ENCODE results near the gene RPTOR. TPM values are rescaled to one million over a fixed set of nuclear protein-coding genes. Genes with fewer than 3 reads are reported as not detected.

RPTOR gene
- polyA plus RNA-seq, 1 donor from 2014 or later, result 9.9 TPM

DNA sequence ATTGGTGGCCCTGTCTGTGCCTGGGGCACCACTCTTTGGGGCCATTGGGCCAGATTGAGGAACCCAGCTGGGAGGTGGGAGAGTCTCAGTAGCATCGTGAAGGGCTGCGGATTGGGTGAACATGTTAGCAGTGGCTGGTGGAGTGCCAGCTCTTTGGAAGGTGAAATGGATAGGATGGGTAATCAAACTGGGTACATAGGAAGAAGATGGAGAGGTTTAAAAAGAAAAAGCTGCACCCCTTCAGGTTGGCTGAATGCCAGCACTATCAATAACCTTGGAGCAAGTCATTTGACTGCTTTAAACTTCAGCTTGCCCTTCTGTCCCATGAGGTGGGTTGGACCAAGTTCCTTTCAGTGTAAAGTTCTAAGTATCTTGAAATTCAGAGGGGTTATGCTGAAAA, 95.0 kb downstream of the RPTOR start:
- no peaks in the 10 kb centered on the region for H3K9me3 Mint-ChIP-seq
- H3K27me3 Mint-ChIP-seq, result no peaks in the 10 kb centered on the region
- no peak overlapping the region for H3K4me3 Mint-ChIP-seq
- peaks cover 10% of the 10 kb centered on the region for H3K36me3 Mint-ChIP-seq
- H3K4me1 Mint-ChIP-seq, result peaks cover 3 to 11% (median 6%) of the 10 kb centered on the region in 3 donors
- H3K27ac Mint-ChIP-seq, result no peak overlapping the region

DNA sequence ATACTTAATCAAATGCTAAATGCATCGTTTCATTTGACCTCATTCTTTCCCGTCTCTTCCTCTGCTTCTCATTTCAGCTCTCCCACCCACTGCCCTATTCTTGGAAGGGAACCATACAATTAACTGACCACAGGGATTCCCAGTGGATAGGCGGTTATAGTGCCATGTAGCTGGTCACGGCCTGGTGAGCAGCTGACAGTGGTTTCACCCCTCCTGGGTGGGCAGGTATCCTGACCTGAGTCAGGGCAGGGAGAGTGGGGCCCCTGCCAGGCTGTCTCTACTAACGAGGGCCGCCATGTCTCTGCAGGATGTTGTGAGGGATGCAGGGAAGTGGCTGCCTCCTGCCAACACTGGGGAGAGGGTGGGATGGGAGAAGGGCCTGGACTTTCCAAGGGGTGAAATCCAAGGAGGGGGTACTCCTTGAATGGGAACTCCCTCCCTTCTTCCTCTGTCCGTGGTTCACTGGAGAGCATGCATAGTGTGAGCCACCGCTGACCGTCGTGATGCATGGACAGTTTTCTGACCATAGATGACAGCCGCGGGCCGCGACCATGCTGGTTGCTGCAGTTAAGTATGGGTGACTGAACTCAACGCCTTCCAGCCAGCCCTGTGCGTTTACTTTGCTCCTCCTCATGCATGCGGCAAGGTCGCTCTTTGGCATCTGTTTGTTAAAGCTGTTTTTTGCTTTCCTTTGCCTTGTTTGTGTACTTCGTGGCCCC, 95.9 kb downstream of the RPTOR start:
- H3K27ac Mint-ChIP-seq, result no peak overlapping the region
- H3K27me3 Mint-ChIP-seq, result no peaks in the 10 kb centered on the region
- peaks cover 13% of the 10 kb centered on the region for H3K36me3 Mint-ChIP-seq
- H3K9me3 Mint-ChIP-seq, result no peaks in the 10 kb centered on the region
- H3K4me1 Mint-ChIP-seq, result peaks cover 3 to 10% (median 6%) of the 10 kb centered on the region in 3 donors
- no peak overlapping the region for H3K4me3 Mint-ChIP-seq

DNA sequence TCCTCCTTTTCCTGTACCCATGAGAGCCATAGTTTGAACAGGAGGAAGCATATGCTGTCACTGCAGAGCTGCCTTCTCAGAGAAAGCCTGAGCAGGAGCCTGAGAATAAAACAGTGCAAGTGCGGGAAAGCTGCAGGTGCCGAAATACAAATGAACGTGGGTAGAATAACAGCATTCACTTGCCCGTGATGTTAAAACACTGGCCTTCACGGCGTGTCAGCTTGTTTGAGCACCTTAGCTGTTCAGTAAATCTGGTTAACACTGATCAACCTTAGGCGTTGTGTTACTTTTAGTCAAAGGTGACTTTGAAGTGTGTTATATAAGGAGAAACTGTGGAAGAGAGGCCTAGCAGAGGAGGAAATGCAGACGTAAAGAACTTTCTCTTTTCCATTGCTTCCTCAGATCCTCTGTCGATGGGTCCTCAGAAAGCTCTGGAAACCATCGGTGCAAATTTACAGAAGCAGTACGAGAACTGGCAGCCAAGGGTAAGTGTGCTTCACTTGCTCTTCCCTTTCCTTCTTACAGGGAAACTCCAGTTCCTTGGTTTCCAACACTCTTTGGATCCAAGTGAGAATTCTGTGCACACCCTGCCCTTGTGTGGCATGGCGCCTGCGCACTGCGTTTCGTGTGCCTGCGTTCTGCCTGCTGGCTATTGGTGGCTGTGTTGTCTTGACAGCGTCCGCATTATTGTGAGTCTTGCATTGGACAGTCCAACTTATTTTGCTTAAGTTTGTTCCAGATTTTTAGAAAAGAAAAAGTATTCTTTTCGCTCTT, 98.9 kb downstream of the RPTOR start:
- peaks cover 15% of the 10 kb centered on the region for H3K36me3 Mint-ChIP-seq
- peaks cover 4 to 9% (median 6%) of the 10 kb centered on the region in 3 donors for H3K4me1 Mint-ChIP-seq
- H3K9me3 Mint-ChIP-seq, result no peaks in the 10 kb centered on the region
- no peak overlapping the region for H3K27ac Mint-ChIP-seq
- H3K27me3 Mint-ChIP-seq, result no peaks in the 10 kb centered on the region
- H3K4me3 Mint-ChIP-seq, result no peak overlapping the region

DNA sequence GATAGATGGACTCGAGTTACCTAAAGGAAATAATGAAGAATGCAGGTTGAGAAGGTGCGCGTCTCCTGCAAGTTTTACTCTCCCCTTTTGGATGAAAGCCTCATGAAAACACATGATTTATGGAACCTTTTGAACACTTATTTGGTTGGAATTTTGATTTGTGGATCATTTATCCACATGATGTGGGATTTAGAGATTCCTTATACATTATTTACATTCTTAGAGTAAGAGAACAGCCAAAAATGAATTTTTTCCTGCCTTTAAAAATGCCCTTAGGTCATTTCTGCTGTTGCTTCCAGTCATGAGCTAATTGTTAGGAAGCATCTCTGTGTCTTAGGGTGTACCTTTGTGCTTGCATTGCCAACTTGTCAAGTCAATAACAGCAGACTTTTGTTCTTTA, 99.9 kb downstream of the RPTOR start:
- H3K27ac Mint-ChIP-seq, result peak overlapping the region in 1 of 3 donors; percentile 51
- H3K9me3 Mint-ChIP-seq, result no peaks in the 10 kb centered on the region

DNA sequence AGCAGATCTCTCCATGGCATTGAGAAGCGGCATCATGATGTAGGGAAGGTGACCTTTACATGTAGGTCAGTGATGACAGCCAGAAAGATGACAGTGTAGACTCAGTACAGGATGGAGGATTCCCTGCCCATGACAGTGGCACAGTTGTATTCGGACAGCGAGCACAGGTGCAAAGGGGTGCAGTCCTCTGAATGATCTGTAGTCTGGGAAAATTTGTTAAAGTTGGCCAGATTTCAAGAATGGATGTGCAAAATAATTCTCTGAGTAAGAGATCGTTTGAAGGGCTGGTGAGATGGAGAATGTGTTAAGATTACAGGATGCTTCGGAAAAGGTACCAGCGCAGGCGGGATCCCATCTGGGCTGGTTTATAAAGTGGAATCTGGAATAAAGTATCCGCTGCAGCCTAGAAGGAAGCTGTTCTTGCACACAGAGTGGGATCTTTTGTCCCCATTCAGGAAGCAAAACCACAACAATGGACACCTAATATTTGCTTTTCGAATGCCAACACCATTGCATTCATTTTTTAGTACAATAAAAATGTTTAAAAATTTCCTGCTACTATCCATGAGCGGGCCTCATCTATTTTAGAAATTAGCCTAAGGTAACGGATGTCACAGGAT, 101.2 kb downstream of the RPTOR start:
- H3K27ac Mint-ChIP-seq, result no peak overlapping the region
- H3K4me1 Mint-ChIP-seq, result peaks cover 11 to 16% (median 15%) of the 10 kb centered on the region in 3 donors
- no peaks in the 10 kb centered on the region for H3K27me3 Mint-ChIP-seq
- H3K4me3 Mint-ChIP-seq, result peak overlapping the region in 1 of 4 donors; percentile 52
- no peaks in the 10 kb centered on the region for H3K9me3 Mint-ChIP-seq
- H3K36me3 Mint-ChIP-seq, result peaks cover 11% of the 10 kb centered on the region

More for the DNA sequence above, 99.9 kb downstream of the RPTOR start:
- H3K36me3 Mint-ChIP-seq, result peaks cover 15% of the 10 kb centered on the region
- H3K4me3 Mint-ChIP-seq, result no peak overlapping the region
- H3K4me1 Mint-ChIP-seq, result peaks cover 4 to 13% (median 8%) of the 10 kb centered on the region in 3 donors
- H3K27me3 Mint-ChIP-seq, result no peaks in the 10 kb centered on the region

DNA sequence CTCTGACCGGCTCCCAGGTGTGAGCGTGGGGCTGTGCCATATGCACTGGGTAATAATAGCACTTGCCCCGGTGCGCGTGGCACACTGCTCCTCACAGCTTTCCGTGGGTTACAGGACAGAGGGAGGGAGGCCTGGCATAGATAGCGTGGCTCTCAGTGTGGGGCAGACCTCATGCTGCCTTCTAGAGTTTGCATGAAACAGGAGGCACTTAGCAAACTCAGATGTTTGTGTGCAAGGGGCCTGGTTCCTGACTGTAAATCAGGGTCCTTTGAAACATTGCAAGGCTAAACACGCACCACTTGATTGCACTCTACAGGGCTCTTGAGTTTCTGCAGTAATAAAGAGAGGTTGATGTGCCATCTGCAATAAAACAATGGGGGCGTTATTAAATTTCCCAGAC, 101.7 kb downstream of the RPTOR start:
- Mint-ChIP-seq H3K4me3 (no peak overlapping the region), H3K27ac (no peak overlapping the region), H3K27me3 (no peaks in the 10 kb centered on the region), H3K36me3 (peaks cover 11% of the 10 kb centered on the region), H3K4me1 (peaks cover 11 to 20% (median 15%) of the 10 kb centered on the region in 3 donors), H3K9me3 (no peaks in the 10 kb centered on the region)

DNA sequence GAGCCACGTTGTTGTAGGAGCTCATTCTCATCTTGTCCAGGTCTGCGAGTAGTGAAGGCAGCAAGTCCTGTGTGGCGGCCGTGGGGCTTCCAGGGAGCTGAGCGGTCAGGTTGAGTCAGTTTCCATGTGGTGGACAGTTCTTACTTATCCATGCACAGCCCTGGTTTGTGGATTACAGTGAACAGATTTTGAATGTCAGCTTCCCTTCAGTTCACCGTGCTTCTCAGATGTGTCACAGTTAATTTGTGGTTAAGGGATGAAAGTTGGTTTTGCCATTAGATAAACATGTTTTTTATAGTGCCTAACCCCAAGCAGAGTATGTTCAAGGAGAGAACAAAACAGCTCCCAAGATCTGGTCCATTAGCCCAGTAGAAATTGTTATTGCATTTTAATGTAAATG, 103.1 kb downstream of the RPTOR start:
- H3K27ac Mint-ChIP-seq, result peak overlapping the region in 1 of 3 donors; percentile 80

DNA sequence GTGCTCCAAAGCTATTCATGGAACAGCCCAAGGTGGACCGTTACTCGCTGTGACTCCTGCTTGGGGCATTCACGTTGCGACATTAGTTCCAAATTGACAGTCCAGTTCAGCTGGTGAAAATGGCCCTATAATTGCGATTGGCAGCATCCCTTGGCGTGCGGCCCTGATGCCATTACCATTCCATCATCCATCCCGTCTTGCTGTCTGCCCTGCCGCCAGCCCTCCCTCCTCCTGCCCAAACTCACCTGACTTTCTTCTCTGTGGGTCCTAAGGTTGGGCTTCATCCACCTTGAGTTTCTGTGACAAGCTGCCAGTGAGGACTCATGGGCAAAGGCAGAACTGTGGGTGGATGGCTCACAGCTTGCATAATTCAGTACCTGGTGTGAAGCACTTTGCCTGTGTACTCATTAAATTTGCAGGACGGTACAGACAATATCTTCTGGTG, 104.6 kb downstream of the RPTOR start:
- peaks cover 8 to 20% (median 19%) of the 10 kb centered on the region in 3 donors for H3K4me1 Mint-ChIP-seq
- no peaks in the 10 kb centered on the region for H3K9me3 Mint-ChIP-seq
- H3K4me3 Mint-ChIP-seq, result peak overlapping the region in 3 of 4 donors; percentile 22 to 89 (median 58)
- H3K36me3 Mint-ChIP-seq, result peaks cover 9% of the 10 kb centered on the region
- no peaks in the 10 kb centered on the region for H3K27me3 Mint-ChIP-seq
- H3K27ac Mint-ChIP-seq, result no peak overlapping the region

More for the DNA sequence above, 103.1 kb downstream of the RPTOR start:
- H3K9me3 Mint-ChIP-seq, result no peaks in the 10 kb centered on the region
- no peaks in the 10 kb centered on the region for H3K27me3 Mint-ChIP-seq
- peaks cover 11% of the 10 kb centered on the region for H3K36me3 Mint-ChIP-seq
- no peak overlapping the region for H3K4me3 Mint-ChIP-seq
- peaks cover 11 to 20% (median 15%) of the 10 kb centered on the region in 3 donors for H3K4me1 Mint-ChIP-seq

DNA sequence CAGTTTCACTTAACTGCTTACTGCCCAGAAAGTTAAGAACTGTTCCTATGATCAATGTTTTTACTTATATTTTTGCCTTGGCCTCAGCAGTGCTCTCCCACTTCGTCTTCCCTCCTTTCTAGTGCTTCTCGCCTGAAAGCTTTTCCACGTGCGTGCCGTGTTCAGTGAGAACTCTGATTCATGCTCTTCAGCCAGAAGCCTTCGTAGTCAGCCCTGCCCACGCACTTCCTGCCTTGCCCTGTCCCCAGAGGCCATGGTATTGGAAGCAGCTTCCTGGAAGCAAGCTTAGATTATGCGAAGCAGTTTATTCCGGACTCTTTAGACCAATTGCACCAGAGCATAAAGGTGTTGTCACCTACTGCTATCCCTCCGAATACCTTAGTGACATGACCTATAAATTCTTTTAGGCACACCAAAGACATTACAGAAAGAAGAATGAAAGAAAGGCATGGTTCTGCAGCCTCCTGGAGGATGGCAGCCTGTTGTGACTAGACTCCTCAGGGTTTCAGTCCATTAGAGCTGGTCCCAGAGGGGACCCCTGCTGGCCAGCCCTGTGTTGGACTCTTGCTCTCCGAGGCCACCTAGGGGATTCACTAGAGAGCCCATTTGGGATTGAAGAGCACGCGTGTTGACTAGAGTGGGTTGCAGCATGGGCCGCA, 105.2 kb downstream of the RPTOR start:
- peaks cover 9% of the 10 kb centered on the region for H3K36me3 Mint-ChIP-seq
- H3K27me3 Mint-ChIP-seq, result no peaks in the 10 kb centered on the region
- peak overlapping the region in 3 of 4 donors; percentile 26 to 89 (median 58) for H3K4me3 Mint-ChIP-seq
- H3K4me1 Mint-ChIP-seq, result peaks cover 8 to 20% (median 19%) of the 10 kb centered on the region in 3 donors
- peak overlapping the region in 2 of 3 donors; percentile 7 to 68 for H3K27ac Mint-ChIP-seq
- H3K9me3 Mint-ChIP-seq, result no peaks in the 10 kb centered on the region

DNA sequence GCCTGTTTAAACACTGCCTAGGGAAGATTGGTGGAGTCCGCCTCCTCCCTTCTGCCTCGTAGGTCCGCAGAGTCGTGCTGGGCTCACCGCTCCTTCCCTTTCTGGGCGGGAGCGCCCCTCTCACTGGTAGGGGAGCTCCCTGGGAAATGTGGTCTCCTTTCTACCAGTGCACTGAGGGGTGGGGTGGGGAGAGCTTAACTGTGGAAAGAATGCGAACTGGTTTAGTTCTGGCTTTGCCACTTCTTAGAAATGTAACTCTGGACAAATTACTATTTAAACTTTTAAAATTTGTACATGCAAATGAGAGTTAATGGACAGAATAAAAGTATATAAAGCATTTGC, 105.7 kb downstream of the RPTOR start:
- Mint-ChIP-seq H3K27me3 (no peaks in the 10 kb centered on the region), H3K27ac (peak overlapping the region in 1 of 3 donors; percentile 68), H3K9me3 (no peaks in the 10 kb centered on the region), H3K4me3 (no peak overlapping the region), H3K36me3 (peaks cover 8% of the 10 kb centered on the region), H3K4me1 (peaks cover 8 to 20% (median 19%) of the 10 kb centered on the region in 3 donors)

DNA sequence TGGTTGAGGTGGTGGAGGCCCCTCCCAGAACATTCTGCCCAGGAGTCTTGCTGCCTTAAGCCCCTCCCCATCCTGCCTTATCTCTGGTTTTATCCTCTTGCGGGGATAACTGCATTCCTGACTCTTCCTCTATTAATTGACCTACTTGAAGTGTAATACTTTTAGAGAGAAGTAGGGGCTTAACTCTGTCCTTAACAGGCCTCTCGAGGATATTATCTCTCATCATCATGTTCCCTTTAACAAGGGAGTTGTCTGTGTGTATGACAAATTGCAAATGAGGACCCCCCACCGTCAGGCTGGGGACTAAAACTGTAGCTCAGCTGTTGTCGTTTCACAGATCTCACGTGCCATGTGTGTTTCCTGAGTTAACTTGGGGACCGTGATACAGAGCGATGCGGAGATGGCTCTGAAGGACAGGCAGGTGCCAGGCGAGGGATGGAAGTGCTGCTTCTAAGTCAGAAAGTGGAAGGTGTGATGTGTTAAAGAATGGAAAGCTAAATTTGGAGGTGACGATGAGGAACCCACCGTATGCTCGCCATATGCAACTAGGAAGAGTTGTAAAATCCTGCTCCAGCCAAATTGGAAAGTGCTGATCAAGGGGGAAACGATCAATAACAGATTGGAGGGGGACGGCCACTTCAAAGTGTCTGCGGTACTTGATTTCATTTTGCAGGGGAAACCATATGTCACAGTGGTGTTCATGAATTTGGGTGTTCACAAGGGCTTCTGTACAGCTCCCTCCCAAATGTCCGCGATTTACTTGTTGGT, 106.3 kb downstream of the RPTOR start:
- Mint-ChIP-seq H3K4me3 (peak overlapping the region in 1 of 4 donors; percentile 77), H3K27me3 (no peaks in the 10 kb centered on the region), H3K36me3 (peaks cover 2% of the 10 kb centered on the region), H3K9me3 (no peaks in the 10 kb centered on the region), H3K27ac (no peak overlapping the region), H3K4me1 (peaks cover 13 to 23% (median 19%) of the 10 kb centered on the region in 3 donors)

DNA sequence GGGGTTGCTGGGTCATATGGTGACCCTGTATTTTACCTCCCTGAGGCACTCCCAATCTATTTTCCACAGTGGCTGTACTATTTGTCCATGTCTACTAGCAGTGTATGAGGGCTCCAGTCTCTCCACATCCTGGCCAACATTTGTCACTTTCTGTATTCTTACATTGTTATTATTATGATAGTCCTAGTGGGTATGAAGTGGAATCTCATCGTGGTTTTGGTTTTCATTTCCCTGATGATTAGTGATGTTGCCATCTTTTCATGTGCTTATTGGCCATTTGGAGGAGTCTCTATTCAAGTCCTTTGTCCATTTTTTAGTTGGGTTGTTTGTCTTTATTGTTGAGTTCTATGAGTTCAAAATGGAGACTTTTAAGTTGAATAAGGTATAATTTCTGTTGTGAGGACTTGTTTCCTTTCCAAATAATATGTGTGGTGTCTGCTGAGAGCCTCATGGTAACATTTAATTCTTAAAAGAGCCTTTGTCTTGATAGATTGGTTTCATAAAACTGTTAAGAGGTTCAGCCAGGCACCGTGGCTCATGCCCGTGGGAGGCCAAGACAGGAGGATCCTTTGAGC, 108.2 kb downstream of the RPTOR start:
- Mint-ChIP-seq H3K36me3 (peaks cover 3% of the 10 kb centered on the region), H3K4me1 (peaks cover 15 to 23% (median 22%) of the 10 kb centered on the region in 3 donors), H3K4me3 (peak overlapping the region in 1 of 4 donors; percentile 34), H3K27me3 (no peaks in the 10 kb centered on the region), H3K27ac (no peak overlapping the region), H3K9me3 (peaks cover 0 to 5% (median 0%) of the 10 kb centered on the region in 3 donors)

DNA sequence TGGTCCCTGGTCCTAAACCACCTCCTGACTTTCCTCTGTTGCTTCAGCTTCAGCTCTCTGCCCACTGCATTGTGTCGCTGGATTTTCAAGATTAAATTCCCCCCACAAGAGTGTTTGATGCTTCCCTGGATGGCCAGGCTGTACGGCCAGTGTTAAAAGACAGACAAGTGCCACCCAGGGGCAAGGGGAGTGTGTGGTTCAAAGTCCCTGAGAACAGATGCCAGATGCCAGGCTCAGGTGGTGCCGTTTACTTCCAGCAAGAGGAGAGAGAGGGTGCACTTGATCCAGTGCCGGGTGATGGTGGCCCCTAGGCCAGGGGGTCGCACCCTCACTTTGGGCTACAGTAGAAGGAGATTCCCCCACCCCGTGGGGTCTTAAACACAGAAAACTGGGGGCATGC, 109.2 kb downstream of the RPTOR start:
- peaks cover 0 to 6% (median 0%) of the 10 kb centered on the region in 3 donors for H3K9me3 Mint-ChIP-seq
- no peak overlapping the region for H3K27ac Mint-ChIP-seq
- H3K4me1 Mint-ChIP-seq, result peaks cover 15 to 27% (median 24%) of the 10 kb centered on the region in 3 donors
- no peaks in the 10 kb centered on the region for H3K27me3 Mint-ChIP-seq
- H3K36me3 Mint-ChIP-seq, result peaks cover 3% of the 10 kb centered on the region
- H3K4me3 Mint-ChIP-seq, result peak overlapping the region in 1 of 4 donors; percentile 72

DNA sequence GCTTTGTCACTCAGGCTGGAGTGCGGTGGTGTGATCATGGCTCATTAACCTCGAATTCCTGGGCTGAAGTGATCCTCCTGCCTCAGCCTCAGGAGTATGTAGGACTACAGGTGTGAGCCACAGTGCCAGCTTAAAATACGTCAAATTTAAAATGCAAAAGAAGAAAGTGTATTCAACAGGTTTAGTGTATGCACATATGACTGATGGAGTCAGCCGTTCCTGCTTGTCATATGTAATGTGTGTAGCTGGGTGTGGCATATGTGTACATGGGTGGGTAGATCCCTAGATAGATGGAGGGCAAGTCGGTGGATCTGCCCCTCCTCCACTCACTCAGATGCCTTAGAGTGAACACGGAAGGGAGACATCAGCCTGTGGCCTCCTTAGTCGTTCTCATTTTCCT, 111.0 kb downstream of the RPTOR start:
- Mint-ChIP-seq H3K4me3 (no peak overlapping the region), H3K4me1 (peaks cover 10 to 18% (median 15%) of the 10 kb centered on the region in 3 donors), H3K27me3 (no peaks in the 10 kb centered on the region), H3K9me3 (peaks cover 0 to 6% (median 0%) of the 10 kb centered on the region in 3 donors), H3K27ac (no peak overlapping the region), H3K36me3 (peaks cover 3% of the 10 kb centered on the region)
